ENCODE results near the gene CAND2. TPM values are rescaled to one million over a fixed set of nuclear protein-coding genes. Genes with fewer than 3 reads are reported as not detected.

Gene CAND2
- total and polyA plus RNA-seq, 2 experiments from 2014 or later, result 5.6 to 20.5 TPM

GRCh38 chr3:12877040-12877439 is 80.6 kb downstream of the CAND2 start:
- H3K36me3 Mint-ChIP-seq (ENCODE audit: low read depth), result no peaks in the 10 kb centered on the region; the same call in 2 of the 3 replicates
- H3K4me2 ChIP-seq, result no peak overlapping the region
- H3K4me1 Mint-ChIP-seq, result peaks cover 11% of the 10 kb centered on the region; the same call in 2 of the 3 replicates
- H3K36me3 ChIP-seq (ENCODE audit: insufficient read depth), result no peaks in the 10 kb centered on the region
- peaks cover 16% of the 10 kb centered on the region for H3K27me3 Mint-ChIP-seq (ENCODE audit: insufficient read depth, low read depth, poor library complexity)
- H3K4me1 ChIP-seq (ENCODE audit: insufficient read depth), result no peaks in the 10 kb centered on the region
- DNase-seq (ENCODE audit: low spot score) (no peak), ATAC-seq (no peak)
- no peaks in the 10 kb centered on the region for H3F3A ChIP-seq (replicated peaks; ENCODE audit: low read depth)
- peak overlapping the region; percentile 34; the same call in 1 of the 3 replicates for H3K4me3 Mint-ChIP-seq
- no peaks in the 10 kb centered on the region for H3K9me2 ChIP-seq (ENCODE audit: insufficient read depth)
- H3K9me3 Mint-ChIP-seq, result no peaks in the 10 kb centered on the region; the same call in 2 of the 3 replicates
- no peaks in the 10 kb centered on the region for H3K79me2 ChIP-seq (replicated peaks; ENCODE audit: insufficient read depth)
- peaks cover 11% of the 10 kb centered on the region for H3K27me3 ChIP-seq (ENCODE audit: insufficient read depth)
- H3K27ac ChIP-seq (ENCODE audit: low read depth), result no peak overlapping the region
- H3K4me3 ChIP-seq, result no peak overlapping the region
- no peak for TF ChIP-seq REST (IDR thresholded peaks at IDR 0.05; ENCODE audit: unreplicated experiment)
- TF ChIP-seq EZH2 (IDR thresholded peaks at IDR 0.05; ENCODE audit: low read depth, unreplicated experiment), result no peak
- no peak for TF ChIP-seq NANOG (IDR thresholded peaks at IDR 0.05; ENCODE audit: borderline replicate concordance)
- TF ChIP-seq ZNF114 (CRISPR knock-in tag; IDR thresholded peaks at IDR 0.05), result no peak
- TF ChIP-seq ZNF331 (CRISPR knock-in tag; IDR thresholded peaks at IDR 0.05; ENCODE audit: low read depth), result no peak
- no peak for TF ChIP-seq STAT1 (IDR thresholded peaks at IDR 0.05; ENCODE audit: unreplicated experiment)
- no peak for TF ChIP-seq EZH2phosphoT487 (IDR thresholded peaks at IDR 0.05; ENCODE audit: unreplicated experiment)
- TF ChIP-seq CREB1 (CRISPR knock-in tag; IDR thresholded peaks at IDR 0.05; ENCODE audit: low read depth), result no peak
- no peak for TF ChIP-seq CTCF (conservative IDR thresholded peaks at IDR 0.05; ENCODE audit: low read depth in 2 of 2)
- no peak overlapping the region for H2AFZ ChIP-seq
- H3K27ac Mint-ChIP-seq, result no peak overlapping the region
- H4K20me1 ChIP-seq (replicated peaks; ENCODE audit: insufficient read depth), result no peaks in the 10 kb centered on the region

DNA sequence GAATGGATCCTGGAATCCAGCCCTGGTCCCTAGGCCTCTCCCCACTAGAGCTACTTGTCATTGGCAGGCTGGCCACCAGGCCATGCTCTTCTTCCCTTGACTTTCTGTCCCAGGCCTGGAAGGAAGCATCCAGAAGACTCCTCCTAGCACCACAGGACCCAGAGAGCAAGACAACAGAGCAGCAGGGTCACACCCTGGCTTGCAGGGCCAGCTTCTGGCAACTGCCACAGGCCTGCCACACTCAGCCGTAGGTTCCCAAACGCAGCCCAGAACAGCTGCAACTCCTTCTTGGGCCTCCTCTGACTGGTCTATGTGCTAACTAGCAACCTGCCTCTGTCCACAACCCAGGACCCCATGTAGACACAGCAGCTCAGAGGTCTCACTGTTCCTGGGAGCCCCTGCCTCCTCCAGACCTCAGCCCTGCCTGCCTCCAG is 81.7 kb downstream of the CAND2 start:
- peaks cover 12% of the 10 kb centered on the region for H3K27me3 Mint-ChIP-seq (ENCODE audit: insufficient read depth, low read depth, poor library complexity)
- H3K4me3 Mint-ChIP-seq, result no peak overlapping the region
- TF ChIP-seq EZH2 (IDR thresholded peaks at IDR 0.05; ENCODE audit: low read depth, unreplicated experiment) (no peak), POLR2AphosphoS5 (IDR thresholded peaks at IDR 0.05; ENCODE audit: low read depth) (no peak), CREB1 (CRISPR knock-in tag; IDR thresholded peaks at IDR 0.05; ENCODE audit: low read depth) (no peak), ZNF331 (CRISPR knock-in tag; IDR thresholded peaks at IDR 0.05; ENCODE audit: low read depth) (no peak)
- TF ChIP-seq, protein P1, sequence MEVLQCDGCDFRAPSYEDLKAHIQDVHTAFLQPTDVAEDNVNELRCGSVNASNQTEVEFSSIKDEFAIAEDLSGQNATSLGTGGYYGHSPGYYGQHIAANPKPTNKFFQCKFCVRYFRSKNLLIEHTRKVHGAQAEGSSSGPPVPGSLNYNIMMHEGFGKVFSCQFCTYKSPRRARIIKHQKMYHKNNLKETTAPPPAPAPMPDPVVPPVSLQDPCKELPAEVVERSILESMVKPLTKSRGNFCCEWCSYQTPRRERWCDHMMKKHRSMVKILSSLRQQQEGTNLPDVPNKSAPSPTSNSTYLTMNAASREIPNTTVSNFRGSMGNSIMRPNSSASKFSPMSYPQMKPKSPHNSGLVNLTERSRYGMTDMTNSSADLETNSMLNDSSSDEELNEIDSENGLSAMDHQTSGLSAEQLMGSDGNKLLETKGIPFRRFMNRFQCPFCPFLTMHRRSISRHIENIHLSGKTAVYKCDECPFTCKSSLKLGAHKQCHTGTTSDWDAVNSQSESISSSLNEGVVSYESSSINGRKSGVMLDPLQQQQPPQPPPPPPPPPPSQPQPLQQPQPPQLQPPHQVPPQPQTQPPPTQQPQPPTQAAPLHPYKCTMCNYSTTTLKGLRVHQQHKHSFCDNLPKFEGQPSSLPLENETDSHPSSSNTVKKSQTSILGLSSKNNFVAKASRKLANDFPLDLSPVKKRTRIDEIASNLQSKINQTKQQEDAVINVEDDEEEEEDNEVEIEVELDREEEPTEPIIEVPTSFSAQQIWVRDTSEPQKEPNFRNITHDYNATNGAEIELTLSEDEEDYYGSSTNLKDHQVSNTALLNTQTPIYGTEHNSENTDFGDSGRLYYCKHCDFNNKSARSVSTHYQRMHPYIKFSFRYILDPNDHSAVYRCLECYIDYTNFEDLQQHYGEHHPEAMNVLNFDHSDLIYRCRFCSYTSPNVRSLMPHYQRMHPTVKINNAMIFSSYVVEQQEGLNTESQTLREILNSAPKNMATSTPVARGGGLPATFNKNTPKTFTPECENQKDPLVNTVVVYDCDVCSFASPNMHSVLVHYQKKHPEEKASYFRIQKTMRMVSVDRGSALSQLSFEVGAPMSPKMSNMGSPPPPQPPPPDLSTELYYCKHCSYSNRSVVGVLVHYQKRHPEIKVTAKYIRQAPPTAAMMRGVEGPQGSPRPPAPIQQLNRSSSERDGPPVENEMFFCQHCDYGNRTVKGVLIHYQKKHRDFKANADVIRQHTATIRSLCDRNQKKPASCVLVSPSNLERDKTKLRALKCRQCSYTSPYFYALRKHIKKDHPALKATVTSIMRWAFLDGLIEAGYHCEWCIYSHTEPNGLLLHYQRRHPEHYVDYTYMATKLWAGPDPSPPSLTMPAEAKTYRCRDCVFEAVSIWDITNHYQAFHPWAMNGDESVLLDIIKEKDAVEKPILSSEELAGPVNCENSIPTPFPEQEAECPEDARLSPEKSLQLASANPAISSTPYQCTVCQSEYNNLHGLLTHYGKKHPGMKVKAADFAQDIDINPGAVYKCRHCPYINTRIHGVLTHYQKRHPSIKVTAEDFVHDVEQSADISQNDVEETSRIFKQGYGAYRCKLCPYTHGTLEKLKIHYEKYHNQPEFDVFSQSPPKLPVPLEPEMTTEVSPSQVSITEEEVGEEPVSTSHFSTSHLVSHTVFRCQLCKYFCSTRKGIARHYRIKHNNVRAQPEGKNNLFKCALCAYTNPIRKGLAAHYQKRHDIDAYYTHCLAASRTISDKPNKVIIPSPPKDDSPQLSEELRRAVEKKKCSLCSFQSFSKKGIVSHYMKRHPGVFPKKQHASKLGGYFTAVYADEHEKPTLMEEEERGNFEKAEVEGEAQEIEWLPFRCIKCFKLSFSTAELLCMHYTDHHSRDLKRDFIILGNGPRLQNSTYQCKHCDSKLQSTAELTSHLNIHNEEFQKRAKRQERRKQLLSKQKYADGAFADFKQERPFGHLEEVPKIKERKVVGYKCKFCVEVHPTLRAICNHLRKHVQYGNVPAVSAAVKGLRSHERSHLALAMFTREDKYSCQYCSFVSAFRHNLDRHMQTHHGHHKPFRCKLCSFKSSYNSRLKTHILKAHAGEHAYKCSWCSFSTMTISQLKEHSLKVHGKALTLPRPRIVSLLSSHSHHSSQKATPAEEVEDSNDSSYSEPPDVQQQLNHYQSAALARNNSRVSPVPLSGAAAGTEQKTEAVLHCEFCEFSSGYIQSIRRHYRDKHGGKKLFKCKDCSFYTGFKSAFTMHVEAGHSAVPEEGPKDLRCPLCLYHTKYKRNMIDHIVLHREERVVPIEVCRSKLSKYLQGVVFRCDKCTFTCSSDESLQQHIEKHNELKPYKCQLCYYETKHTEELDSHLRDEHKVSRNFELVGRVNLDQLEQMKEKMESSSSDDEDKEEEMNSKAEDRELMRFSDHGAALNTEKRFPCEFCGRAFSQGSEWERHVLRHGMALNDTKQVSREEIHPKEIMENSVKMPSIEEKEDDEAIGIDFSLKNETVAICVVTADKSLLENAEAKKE (CRISPR knock-in tag; IDR thresholded peaks at IDR 0.05), result no peak

More for the DNA sequence above, 81.7 kb downstream of the CAND2 start:
- no peaks in the 10 kb centered on the region for H3K79me2 ChIP-seq (replicated peaks; ENCODE audit: insufficient read depth)
- Mint-ChIP-seq H3K27ac (no peak overlapping the region), H3K4me1 (peaks cover 11% of the 10 kb centered on the region), H3K36me3 (ENCODE audit: low read depth) (no peaks in the 10 kb centered on the region; the same call in 2 of the 3 replicates), H3K9me3 (no peaks in the 10 kb centered on the region; the same call in 2 of the 3 replicates)
- no peak overlapping the region for H3K4me2 ChIP-seq
- no peaks in the 10 kb centered on the region for H4K20me1 ChIP-seq (replicated peaks; ENCODE audit: insufficient read depth)
- H3K9me2 ChIP-seq (ENCODE audit: insufficient read depth), result no peaks in the 10 kb centered on the region
- ATAC-seq, result no peak
- H3F3A ChIP-seq (replicated peaks; ENCODE audit: low read depth), result no peaks in the 10 kb centered on the region
- no peak for DNase-seq (ENCODE audit: low spot score)
- no peaks in the 10 kb centered on the region for H3K4me1 ChIP-seq (ENCODE audit: insufficient read depth)
- H3K36me3 ChIP-seq (ENCODE audit: insufficient read depth), result no peaks in the 10 kb centered on the region
- H2AFZ ChIP-seq, result no peak overlapping the region
- H3K4me3 ChIP-seq, result no peak overlapping the region
- H3K27ac ChIP-seq (ENCODE audit: low read depth), result no peak overlapping the region
- H3K27me3 ChIP-seq (ENCODE audit: insufficient read depth), result peaks cover 11% of the 10 kb centered on the region
